NCI-H510A (cell line): ENCODE measurements around the gene COQ9.
"Not testable (repeated sequence)": the region's sequence is repeated elsewhere in the genome, so short reads cannot be mapped to it uniquely, and the experiment has no call there.

Source experiments
- DNase-seq: peaks from one replicate; lab custom pipeline; 2025; lab: John Stamatoyannopoulos, UW

The COQ9 gene

DNA sequence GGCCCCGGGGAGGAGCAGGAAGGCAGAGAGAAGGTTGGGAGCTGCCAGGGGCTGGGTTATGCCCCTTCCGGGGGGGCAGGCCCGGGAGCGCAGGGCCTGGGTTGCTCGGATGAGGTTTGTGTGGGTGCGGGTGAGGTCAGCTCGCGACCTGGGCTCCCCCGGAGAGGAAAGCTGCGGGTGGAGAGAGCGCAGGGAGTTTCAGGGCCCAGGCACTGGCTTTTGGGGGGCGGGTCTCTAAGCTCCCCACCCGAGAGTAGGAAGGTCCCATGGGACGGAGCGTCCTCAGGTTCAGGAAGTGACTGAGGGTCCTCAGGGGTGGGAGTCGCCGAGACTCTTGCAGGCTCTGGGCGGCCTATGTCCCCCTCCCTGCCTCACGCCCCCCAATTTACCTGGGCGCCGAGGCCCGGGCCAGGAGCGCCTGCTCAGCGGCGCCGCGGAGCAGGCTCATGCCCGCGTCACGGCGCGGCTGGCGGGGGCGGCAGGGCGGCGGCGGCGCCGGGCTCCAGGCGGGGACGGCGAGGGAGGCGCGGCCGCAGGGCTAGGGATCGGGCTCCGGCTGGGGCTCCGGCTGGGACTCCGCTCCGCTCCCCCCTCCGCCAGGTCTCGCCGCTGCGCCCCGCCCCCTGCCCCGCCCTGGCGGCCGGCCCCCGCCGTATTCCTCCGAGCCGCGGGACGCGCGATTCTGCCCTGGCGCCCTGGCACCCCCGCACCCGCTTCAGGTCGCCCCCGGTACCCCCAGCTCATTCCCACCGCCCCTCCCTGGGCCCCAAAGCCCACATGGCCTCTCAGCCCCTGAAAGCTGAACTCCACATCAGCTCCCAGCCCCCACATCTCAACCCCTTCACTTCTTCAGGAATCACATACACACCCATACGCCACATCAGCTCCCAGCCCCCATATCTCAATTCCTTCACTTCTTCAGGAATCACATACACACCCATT is 38.9 kb downstream of the COQ9 start, which contains the start of gene DOK4:
TSS of gene DOK4 (minus strand) at position 578 of the 942 bp plus-strand sequence. CDS start 6,986 bp downstream, outside the sequence.
- peak; percentile 71 for DNase-seq

DNA sequence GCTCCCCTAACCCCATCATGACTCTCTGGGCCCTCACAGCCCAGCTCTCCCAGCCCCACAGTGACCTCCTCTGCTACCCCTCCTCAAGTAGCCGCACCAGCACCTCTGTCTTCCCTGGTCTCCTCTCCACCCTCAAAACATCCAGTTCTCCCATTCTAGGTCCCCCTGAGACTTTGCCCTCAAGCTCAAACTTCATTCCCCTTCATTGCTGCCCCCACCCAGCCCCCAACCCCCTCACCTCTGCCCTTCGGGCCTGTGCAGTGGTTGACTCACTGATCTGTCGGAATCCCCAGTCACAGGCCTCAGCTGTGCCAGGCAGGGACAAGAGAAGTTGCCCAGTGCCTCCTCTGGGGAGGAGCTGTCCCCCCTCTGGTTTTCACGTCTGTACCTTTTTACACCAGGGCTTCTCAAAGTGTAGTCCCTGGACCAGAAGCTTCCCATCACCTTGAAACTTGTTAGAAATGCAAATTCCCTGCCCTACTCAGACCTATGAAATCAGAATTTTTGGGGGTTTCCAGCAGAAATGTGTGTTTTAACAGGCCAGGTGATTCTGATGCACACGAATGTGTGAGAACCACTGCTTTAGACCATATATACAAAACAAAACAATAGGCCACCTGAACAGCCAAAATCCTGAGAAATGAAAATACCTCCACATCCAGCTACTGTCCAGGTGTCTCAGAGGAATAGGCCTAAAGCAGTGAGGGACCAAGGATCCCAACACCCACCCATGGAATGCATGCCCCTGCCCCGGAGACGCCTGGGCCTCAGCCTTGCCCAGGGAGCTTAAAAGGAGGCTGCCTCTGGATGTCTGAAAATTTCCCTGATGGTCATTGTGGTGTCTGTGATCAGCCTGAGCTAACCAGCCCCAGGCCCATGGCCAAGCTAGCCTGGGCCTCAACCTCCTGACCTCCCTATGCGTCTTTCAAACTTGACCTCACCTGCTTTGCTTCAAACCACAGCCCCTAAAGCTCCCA is 39.9 kb downstream of the COQ9 start:
- DNase-seq: no peak

DNA sequence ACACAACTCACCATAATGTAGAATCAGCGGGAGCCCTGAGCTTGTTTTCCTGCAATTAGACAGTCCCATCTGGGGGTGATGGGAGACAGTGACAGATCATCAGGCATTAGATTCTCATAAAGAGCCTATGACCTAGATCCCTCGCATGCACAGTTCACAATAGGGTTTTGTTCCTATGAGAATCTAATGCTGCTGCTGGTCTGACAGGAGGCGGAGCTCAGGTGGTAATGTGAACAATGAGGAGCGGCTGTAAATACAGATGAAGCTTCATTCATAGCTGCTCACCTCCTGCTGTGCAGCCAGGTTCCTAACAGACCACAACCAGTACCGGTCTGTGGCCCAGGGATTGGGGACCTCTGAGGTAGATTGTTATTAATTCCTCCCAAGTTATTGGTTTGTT is 42.0 kb downstream of the COQ9 start:
- DNase-seq: no peak

DNA sequence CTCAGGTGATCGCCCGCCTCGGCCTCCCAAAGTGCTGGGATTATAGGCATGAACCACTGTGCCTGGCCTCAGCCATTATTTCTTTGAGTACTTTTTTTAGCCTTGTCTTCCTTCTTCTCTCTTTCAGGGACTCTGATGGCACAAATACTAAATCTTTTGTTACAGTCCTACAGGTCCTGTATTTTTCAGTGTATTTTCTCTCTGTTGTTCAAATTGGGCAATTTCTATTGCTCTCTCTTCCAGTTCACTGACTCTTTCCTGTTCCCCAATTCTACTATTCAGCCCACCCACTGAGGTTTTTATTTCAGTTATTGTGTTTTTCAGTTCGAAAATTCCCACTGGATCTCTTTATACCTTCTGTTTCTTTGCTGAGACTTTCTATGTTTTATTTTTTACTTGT is 46.5 kb downstream of the COQ9 start:
- DNase-seq: no peak

- DNase-seq: no peak
These were observed 49.8 kb downstream of the COQ9 start for GRCh38 chr16:57497121-57497520.

DNA sequence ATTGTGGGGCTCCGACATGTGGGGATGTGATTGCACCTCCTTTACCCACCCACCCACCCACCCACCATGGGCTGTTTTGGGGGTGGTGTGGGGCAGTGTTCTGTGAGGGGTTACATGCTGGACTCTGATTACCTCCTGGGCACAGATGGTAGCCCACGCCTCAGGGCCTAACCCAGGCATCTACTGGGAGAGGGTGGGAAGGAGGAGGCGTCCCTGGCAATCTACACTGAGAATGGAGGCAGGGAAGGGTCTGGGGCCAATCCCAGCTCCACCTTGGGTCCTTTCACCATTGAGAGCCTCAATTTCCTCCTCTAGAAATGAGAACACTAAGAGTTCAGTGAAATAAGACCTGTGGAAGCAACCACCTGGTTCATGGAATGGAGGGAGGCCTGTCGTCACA is 50.8 kb downstream of the COQ9 start:
- DNase-seq: no peak

DNA sequence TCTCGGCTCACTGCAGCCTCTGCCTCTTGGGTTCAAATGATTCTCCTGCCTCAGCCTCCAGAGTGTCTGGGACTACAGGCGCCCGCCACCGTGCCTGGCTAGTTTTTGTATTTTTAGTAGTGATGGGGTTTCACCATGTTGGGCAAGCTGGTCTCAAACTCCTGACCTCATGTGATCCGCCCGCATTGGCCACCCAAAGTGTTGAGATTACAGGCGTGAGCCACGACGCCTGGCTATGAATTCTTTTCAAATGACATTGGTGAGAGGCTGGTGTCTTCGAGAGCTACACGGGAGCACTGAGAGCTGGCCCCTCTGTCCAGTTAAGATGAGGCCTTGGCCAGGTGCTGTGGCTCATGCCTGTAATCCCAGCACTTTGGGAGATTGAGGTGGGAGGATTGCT is 52.7 kb downstream of the COQ9 start:
- DNase-seq: not testable (repeated sequence)

DNA sequence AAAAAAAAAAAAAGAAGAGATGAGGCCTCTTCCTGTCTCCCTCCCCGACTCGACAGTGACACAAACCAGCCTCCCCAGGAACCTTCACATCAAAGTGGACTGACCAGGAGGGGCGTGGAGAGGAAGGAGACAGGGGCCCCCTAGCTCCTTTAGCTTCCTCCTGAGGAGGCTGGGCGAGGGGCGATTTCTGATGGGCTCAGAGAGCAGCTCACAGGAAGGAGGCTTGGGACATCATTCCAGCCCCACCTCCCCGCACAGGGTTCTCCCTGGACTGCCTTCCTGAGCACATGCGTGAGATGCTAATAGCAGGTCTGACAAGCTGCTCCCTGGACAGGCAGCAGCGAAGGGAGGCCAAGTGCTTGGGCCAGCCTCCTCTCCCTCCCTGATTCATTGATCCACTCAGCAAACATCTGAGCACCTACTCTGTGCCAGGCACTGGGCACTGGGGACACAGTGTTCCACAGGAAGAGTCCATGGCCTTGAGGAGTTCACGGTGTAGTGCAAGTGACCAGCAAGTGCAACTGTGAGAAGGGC is 53.4 kb downstream of the COQ9 start:
- DNase-seq: no peak

- no peak for DNase-seq
These were observed 54.2 kb downstream of the COQ9 start for GRCh38 chr16:57501492-57501891.

DNA sequence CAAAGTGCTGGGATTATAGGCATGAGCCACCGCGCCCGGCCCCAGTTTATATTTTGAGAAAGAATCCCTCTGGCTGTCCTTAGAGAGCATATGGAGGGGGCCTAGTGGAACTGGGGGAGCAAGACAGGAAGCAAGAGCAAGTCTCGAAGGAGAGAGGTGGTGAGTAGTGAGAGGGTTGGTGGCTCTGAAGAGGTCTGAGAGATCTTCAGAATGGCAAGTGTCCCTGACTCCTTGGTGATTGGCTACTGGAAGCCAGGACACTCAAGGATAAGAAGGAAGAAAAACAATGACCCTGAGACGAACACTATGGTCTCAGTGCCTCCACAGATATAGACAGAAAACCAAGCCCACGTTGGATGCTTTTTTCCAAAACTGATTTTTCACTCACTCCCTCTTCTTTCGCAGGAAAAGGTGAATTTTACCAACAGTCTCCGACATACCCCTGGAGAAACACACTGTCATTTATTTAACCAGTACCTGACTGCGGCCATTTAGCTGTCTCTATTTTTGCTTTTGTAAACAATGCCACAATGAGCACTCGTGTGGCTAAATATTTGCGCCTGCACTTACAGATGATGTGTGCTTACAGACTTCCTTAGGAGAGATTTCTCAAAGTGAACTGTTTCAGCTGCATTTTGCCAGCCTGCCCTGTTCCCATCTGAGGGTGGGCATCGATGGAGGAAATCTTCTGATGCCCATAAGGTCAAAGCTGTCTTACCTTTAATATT is 54.9 kb downstream of the COQ9 start:
- DNase-seq: no peak

GRCh38 chr16:57503366-57503765 is 56.1 kb downstream of the COQ9 start:
- DNase-seq: peak; percentile 92

- DNase-seq: no peak
These were observed 56.7 kb downstream of the COQ9 start for GRCh38 chr16:57504001-57504400.

- no peak for DNase-seq
These were observed 57.2 kb downstream of the COQ9 start for GRCh38 chr16:57504491-57504890.

DNA sequence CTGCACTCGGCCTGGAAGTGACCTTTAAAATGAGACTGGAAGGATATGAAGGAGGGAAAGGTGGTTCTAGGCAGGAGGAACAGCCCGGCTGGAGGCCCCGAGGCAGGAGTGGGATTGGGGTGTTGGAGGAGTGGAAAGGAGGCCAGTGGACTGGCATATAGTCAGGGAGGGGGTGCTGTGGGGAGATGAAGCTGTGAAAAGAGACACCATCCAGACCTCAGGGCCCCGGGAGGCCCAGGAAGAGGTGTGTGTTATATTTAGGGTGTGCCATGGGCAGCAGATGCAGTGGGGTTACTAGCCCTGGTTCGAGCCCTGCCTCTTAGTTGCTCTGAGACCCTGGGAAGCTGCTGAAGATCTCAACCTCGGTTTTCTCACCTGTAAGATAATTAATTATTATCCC is 57.9 kb downstream of the COQ9 start:
- DNase-seq: no peak

GRCh38 chr16:57507136-57508034 is 60.1 kb downstream of the COQ9 start:
- no peak for DNase-seq

DNA sequence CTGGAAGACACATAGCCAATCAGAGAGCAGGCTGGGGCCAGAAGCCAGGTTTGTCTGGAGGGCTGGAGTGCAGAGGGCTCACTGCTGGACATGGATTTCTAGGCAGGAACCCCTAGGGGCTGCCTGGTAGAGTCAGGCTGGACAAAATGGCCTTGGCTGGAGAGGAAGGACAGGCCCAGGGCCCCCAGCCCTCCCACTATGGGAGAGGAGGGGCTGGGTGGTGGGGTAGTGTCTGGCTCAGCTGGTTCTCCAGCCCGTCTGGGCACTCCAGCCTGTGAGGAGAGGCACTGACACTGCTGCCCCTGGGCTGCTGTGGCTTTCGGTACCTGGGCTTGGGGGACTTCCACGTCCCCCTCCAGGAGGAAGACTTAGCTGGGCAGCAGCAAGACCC is 60.8 kb downstream of the COQ9 start:
- no peak for DNase-seq

- no peak for DNase-seq
These were observed 62.1 kb downstream of the COQ9 start for GRCh38 chr16:57509231-57509923.

DNA sequence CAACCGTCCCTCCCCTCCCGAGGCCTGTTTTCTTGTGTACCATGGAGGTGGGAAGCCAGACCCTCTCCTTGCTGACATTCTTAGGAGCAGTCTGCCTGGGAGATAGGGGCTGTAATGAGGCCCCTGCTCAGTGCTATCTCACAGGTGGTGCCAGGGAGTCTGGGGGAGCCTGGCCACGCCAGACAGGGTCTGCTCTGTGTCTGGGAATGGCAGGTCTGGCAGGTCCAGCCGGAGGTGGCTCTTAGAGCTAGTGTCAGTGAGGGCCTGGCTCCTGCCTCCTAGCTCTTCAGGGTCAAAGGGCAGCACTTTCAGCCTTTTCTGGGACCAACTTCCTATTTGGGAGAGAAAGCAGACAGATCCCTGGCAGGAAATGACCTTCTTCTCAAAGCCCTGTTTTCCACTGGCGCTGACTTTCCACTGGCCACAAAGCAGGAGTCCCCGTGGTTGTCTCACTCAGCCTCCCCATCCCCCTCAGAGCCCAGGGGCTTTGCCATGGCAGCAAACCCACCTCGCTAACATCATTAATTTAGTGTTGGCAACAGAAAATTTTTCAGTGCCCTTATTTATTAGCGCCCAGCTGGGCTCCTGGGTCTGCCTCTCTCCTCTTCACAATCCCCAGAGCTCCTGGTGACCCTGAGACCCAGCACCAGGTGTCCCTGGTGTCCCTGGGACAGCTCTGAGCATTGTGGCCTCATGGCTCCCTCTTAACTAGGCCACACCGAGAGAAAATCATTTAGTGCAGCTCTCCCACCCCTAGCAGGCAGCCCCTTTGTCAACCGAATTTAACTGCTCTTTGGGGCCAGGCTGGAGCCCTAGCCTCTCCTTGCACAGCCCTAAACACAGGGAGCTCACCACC is 63.0 kb downstream of the COQ9 start:
- DNase-seq: no peak
